HG03060 (cell line): ENCODE measurements around the gene TGFBR2.
A peak's percentile ranks its signal among the peaks of the same experiment; 100 is the strongest.

Source experiments
- ATAC-seq: cut with Tn5 transposase; IDR thresholded peaks from one replicate; pipeline ENCODE4 v1.9.1; 2021; ENCODE audit warnings: low read depth, moderate number of reproducible peaks; ENCODE audit not compliant: unreplicated experiment

TGFBR2 gene

DNA sequence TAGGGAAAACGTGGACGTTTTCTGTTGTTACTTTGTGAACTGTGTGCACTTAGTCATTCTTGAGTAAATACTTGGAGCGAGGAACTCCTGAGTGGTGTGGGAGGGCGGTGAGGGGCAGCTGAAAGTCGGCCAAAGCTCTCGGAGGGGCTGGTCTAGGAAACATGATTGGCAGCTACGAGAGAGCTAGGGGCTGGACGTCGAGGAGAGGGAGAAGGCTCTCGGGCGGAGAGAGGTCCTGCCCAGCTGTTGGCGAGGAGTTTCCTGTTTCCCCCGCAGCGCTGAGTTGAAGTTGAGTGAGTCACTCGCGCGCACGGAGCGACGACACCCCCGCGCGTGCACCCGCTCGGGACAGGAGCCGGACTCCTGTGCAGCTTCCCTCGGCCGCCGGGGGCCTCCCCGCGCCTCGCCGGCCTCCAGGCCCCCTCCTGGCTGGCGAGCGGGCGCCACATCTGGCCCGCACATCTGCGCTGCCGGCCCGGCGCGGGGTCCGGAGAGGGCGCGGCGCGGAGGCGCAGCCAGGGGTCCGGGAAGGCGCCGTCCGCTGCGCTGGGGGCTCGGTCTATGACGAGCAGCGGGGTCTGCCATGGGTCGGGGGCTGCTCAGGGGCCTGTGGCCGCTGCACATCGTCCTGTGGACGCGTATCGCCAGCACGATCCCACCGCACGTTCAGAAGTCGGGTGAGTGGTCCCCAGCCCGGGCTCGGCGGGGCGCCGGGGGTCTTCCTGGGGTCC is at the start of gene TGFBR2:
TSS of gene TGFBR2 (plus strand) at position 301 of the 731 bp plus-strand sequence. CDS start at position 584, 283 bp downstream.
- peak; percentile 60 for ATAC-seq

DNA sequence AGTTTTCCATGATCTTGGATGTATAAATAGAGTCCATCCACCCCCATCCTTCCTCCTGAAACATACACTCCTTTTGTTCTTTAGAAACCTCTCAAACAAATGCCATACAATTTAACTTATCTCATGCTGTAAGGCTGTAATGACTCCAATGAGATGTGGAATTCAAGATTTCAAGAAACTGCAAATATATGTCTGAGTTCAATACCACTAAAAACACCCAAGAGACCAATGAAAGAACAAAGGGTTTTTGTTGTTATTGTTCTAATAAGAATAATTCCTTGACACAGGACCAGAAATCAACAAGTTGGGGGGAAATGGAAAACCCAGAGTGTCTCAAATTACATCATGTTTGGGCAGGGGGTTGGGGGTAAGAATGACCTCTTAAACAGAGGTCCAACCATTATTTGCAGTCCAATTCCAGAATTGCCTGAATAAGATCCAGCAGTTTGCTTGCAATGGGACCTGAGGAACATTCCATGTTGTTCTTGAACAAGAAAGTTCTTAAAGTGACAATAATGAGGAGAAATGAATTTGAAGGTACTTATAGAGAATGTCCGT is 48.6 kb upstream of the TGFBR2 start:
- ATAC-seq: no peak

DNA sequence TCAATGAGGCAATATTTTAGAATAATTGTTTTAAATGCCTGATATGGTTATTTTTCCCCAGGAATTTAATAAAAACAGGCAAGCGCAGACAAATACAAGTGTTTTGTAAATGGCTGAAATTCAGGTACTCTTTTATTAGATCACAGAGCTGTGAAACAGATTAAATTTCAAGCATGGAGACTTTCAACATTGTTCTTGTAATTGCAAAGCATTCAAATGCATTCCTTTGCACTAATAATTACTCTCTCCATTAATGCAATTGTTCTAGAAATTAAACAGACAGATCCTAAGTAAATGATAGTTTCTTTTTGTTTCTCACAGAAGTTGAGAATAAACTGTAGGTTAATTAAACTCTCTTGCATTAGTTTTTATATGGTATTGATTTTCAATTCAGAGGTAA is 42.4 kb upstream of the TGFBR2 start:
- no peak for ATAC-seq

GRCh38 chr3:30567139-30567753 is 39.2 kb upstream of the TGFBR2 start:
- no peak for ATAC-seq

DNA sequence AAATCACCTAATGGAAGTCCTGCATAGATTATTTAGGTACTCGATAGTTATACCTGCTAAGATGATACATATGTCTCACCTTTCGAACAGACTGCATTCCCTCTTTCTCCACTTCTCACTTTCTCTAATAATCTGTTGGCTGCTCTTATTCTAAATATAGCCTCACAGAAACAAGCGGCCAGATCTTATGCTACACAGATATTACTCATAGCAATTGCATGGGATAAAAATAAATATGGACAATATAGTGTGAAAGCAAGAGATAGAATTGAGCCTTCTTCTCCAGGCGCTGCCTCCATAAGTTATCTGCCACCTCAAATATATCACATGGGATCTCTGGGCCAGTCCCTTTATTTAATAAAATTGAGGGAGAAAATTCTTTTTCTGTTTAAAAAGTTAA is 29.5 kb upstream of the TGFBR2 start:
- no peak for ATAC-seq

DNA sequence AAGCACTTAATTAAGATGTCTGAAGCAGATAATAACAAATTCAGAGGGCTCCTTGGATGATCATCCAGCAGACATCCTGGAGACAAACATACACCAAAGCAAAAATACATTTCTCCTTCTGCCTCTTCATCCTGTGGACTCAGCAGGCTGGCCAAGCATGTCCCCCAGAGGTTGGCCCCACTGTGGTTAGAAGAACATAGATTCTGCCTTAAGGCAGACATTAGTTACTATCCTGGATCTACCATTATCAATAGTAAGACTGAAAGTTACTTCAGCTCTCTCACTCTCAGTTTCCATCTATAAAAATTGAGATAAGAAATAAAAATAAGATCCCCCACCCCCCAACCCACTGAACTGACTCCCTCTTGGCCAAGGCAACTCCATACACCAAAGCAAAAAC is 28.6 kb upstream of the TGFBR2 start:
- no peak for ATAC-seq

- ATAC-seq: no peak
These were observed 27.9 kb upstream of the TGFBR2 start for GRCh38 chr3:30578479-30578878.

- ATAC-seq: no peak
These were observed 27.3 kb upstream of the TGFBR2 start for GRCh38 chr3:30578986-30579579.

DNA sequence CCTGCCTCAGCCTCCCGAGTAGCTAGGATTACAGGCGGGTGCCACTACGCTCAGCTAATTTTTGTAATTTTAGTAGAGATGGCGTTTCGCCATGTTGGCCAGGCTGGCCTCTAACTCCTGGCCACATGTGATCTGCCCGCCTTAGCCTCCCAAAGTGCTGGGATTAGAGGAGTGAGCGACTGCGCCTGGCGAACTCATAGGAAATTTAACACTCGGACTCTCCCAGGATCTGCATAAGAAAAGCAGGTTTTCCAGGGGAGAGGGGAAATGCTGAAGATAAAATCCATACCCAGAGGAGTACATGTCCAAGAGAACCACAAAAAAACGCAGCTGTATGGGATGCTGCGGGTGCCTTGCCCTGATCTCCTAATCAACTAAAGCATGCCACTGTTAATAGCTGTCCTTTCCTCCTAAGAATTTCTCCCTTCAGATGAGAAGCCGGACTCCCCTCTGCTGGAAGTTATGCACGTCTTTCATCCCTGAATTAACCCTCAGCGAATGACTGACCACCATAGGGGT is 25.3 kb upstream of the TGFBR2 start:
- ATAC-seq: no peak

GRCh38 chr3:30581982-30582381 is 24.4 kb upstream of the TGFBR2 start:
- no peak for ATAC-seq

DNA sequence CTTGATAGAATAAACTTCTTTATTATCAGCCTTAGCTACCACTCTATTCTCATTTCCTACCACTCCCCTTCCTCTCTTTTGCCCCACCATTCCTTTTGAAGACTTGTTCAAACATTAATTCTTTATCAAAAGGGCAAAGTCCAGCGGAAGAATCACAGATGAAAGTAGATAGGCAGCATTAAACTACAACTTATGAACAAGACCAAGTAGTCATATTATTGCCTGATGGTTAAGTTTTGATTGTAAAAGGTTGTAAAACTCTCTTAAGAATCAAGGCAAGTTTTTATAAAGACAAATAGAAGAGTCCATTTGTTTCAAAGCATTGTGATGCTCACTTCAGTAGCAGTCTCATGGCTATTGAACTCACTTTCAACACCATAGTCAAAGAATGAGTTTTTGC is 22.4 kb upstream of the TGFBR2 start:
- no peak for ATAC-seq

GRCh38 chr3:30585654-30586053 is 20.7 kb upstream of the TGFBR2 start:
- no peak for ATAC-seq

- no peak for ATAC-seq
These were observed 20.1 kb upstream of the TGFBR2 start for GRCh38 chr3:30586096-30586805.

- ATAC-seq: no peak
These were observed 19.5 kb upstream of the TGFBR2 start for GRCh38 chr3:30586806-30587486.

- ATAC-seq: no peak
These were observed 18.5 kb upstream of the TGFBR2 start for GRCh38 chr3:30587904-30588303.

DNA sequence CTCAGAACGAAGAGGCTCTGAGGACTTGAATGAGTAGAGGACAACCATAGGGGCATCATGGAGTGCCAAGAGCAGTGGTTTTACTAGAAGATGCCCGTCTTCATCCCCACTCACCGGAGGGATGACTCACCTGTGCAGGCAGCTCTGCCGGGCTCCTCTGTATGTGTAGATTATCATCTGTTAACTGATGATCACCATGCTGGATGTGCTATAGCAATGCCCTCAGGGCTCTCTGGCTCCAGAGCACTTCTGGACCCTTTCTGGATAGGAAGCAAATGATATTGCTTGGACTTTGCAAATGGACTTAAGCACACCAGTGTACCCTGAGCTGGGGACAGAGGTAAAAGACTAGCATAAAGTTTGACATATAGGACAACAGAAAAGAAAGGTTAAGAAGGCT is 10.2 kb upstream of the TGFBR2 start:
- no peak for ATAC-seq

GRCh38 chr3:30597131-30597768 is 9.2 kb upstream of the TGFBR2 start:
- no peak for ATAC-seq

DNA sequence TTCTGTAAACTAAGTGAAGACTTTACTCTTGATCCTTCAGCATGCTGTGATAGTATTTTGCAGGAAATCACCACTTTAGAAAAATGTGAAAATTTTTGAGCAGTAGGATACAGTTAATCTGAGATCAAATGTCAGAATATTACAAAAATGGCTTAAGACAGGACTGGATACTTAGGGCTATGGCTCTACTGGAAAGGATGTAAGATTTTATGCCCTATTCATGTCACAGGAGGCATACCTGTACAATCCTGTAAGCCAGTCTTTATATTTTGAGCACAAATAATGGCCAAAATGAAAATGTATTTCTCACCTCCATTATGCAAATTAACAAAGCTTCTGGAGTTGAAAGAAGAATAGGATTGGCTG is 8.6 kb upstream of the TGFBR2 start:
- ATAC-seq: no peak

- no peak for ATAC-seq
These were observed 7.5 kb upstream of the TGFBR2 start for GRCh38 chr3:30598668-30599545.
